Aorta (tissue), 5 donors: Measurements from ENCODE around the gene TCAP. TPM values are rescaled to one million over a fixed set of nuclear protein-coding genes. Genes with fewer than 3 reads are reported as not detected.

Experiments used
- ATAC-seq: fragments of 200-7000 bp; cut with Tn5 transposase; one replicate; pipeline ENCODE4 v1.9.1; 2022; ENCODE audit warnings: moderate library complexity; ENCODE audit not compliant: low FRiP score
- DNase-seq, 2 donors: peaks; one replicate each; pipeline ENCODE4 v3.0.0-alpha.2; 2020
- H3K27ac ChIP-seq, 2 donors: one replicate each; pipeline ENCODE4 v1.5.1; 2013; ENCODE audit warnings: low read length in 2 of 2, mild to moderate bottlenecking in 2 of 2, moderate library complexity in 2 of 2, control low read depth in 1 of 2, inconsistent platforms in 1 of 2, low read depth in 1 of 2
- H3K27me3 ChIP-seq, 2 donors: one replicate each; pipeline ENCODE4 v1.6.1; 2013; ENCODE audit warnings: control low read depth in 1 of 2, low read length in 1 of 2, mild to moderate bottlenecking in 1 of 2, moderate library complexity in 1 of 2; ENCODE audit not compliant: insufficient read depth in 2 of 2, control insufficient read depth in 1 of 2
- H3K36me3 ChIP-seq, 2 donors: one replicate each; pipeline ENCODE4 v1.6.1; 2013; ENCODE audit warnings: control low read depth in 1 of 2, low read length in 1 of 2, mild to moderate bottlenecking in 1 of 2; ENCODE audit not compliant: insufficient read depth in 2 of 2, control insufficient read depth in 1 of 2
- H3K4me1 ChIP-seq, 2 donors: one replicate each; pipeline ENCODE4 v1.6.1; 2013; ENCODE audit warnings: low read length in 2 of 2, control low read depth in 1 of 2, mild to moderate bottlenecking in 1 of 2, moderate library complexity in 1 of 2; ENCODE audit not compliant: insufficient read depth in 2 of 2, control insufficient read depth in 1 of 2
- H3K4me3 ChIP-seq, 2 donors: one replicate each; pipeline ENCODE4 v1.5.1; 2013; ENCODE audit warnings: low read length in 2 of 2, control low read depth in 1 of 2, mild to moderate bottlenecking in 1 of 2
- H3K9me3 ChIP-seq: one replicate; pipeline ENCODE4 v1.6.1; 2013; ENCODE audit warnings: mild to moderate bottlenecking, low read length; ENCODE audit not compliant: control insufficient read depth
- WGBS, 2 donors: extraction: QIAGEN DNeasy Blood & Tissue Kit; methylation state at CpG; one replicate each; pipeline ENCODE4 v1.1.7; 2013; 5-methylcytosine and 5-hydroxymethylcytosine counted together
- intact Hi-C, 2 donors: fragments of 100-400 bp; cut with DNase I; formaldehyde crosslinking; loops; one replicate each; pipeline versions ENCODE4 v1.14.2 to v1.15.0; 2022
- polyA plus RNA-seq, 2 donors: library from polyadenylated mRNA; stranded (reverse); fragments of 200-250 nt; gene quantifications; one replicate each; pipeline ENCODE4 v1.2.3, GENCODE V29; 2013
- total RNA-seq, 2 donors: library from RNA; stranded (reverse); fragmentation: NEBNext Ultra II Directional; extraction: Animal tissue kit (Norgen Biotek cat#: 25700); gene quantifications; one replicate each; pipeline ENCODE4 v1.2.1, GENCODE V29; 2021
- donor health status: healthy with polysubstance abuse.
- donor health status: Bipolar disorder and iron deficiency.
- donor health status: DM: no; HTN: no; CAD: no.
- donor health status: DM: no; HTN: no; CAD: no.
- donor health status: DM: yes; HTN: yes; CAD: no.

TCAP gene
- total and polyA plus RNA-seq, 4 donors = 1.9 to 9.3 (median 3.6) TPM

- WGBS, 2 donors = 12% methylated on average over 22 to 26 of the region's 26 CpGs
- intact Hi-C loops = loop anchor here (2.0 to 5.0 kb wide), 4 partner anchors 45 to 135 kb away; partner anchors contain the start of gene MIEN1 (in 2 of the 2)
Observed at GRCh38 chr17:39621523-39622379, 43.4 kb upstream of the TCAP start.

GRCh38 chr17:39622380-39623006, 42.7 kb upstream of the TCAP start:
- H3K27me3 ChIP-seq = no peaks in the 10 kb centered on the region
- ATAC-seq = no peak
- DNase-seq = no peak
- no peak overlapping the region for H3K27ac ChIP-seq
- 53 to 54% methylated on average over 16 of the region's 16 CpGs for WGBS, 2 donors
- H3K36me3 ChIP-seq = no peaks in the 10 kb centered on the region
- intact Hi-C loops = loop anchor here (1.0 to 5.0 kb wide), 6 partner anchors 44 to 134 kb away; partner anchors contain the start of gene MIEN1 (in 2 of the 2)
- H3K4me3 ChIP-seq = no peak overlapping the region
- no peaks in the 10 kb centered on the region for H3K9me3 ChIP-seq
- H3K4me1 ChIP-seq = no peaks in the 10 kb centered on the region

More at GRCh38 chr17:39621523-39622379, 43.4 kb upstream of the TCAP start:
- Histone ChIP-seq H3K27me3 (no peaks in the 10 kb centered on the region), H3K4me1 (no peaks in the 10 kb centered on the region), H3K4me3 (no peak overlapping the region), H3K36me3 (no peaks in the 10 kb centered on the region), H3K9me3 (no peaks in the 10 kb centered on the region), H3K27ac (no peak overlapping the region)
- peak; percentile 85 to 94 for DNase-seq
- peak; percentile 90 for ATAC-seq

- H3K4me1 ChIP-seq = no peaks in the 10 kb centered on the region
- intact Hi-C loops = loop anchor here (1.0 to 5.0 kb wide), 6 partner anchors 43 to 133 kb away; partner anchors contain the start of gene MIEN1 (in 2 of the 2)
- H3K27ac ChIP-seq = no peak overlapping the region
- H3K9me3 ChIP-seq = no peaks in the 10 kb centered on the region
- ATAC-seq = peak; percentile 84
- 0 to 3% methylated on average over 15 to 16 of the region's 16 CpGs for WGBS, 2 donors
- H3K4me3 ChIP-seq = no peak overlapping the region
- H3K36me3 ChIP-seq = no peaks in the 10 kb centered on the region
- H3K27me3 ChIP-seq = no peaks in the 10 kb centered on the region
- DNase-seq = peak; percentile 92 to 96
Observed at GRCh38 chr17:39623356-39623950, 41.7 kb upstream of the TCAP start.

GRCh38 chr17:39624313-39624712, 40.8 kb upstream of the TCAP start:
- WGBS, 2 donors = 71 to 75% methylated on average over 8 of the region's 8 CpGs
- ATAC-seq = no peak
- no peaks in the 10 kb centered on the region for H3K4me1 ChIP-seq
- intact Hi-C loops = loop anchor here (5.0 kb wide), 2 partner anchors 48 to 108 kb away; partner anchors contain the start of gene MIEN1 (in 2 of the 2)
- H3K4me3 ChIP-seq = no peak overlapping the region
- H3K36me3 ChIP-seq = no peaks in the 10 kb centered on the region
- H3K27me3 ChIP-seq = no peaks in the 10 kb centered on the region
- no peak for DNase-seq
- H3K27ac ChIP-seq = no peak overlapping the region
- no peaks in the 10 kb centered on the region for H3K9me3 ChIP-seq

- Histone ChIP-seq H3K27ac (no peak overlapping the region), H3K9me3 (no peaks in the 10 kb centered on the region), H3K36me3 (no peaks in the 10 kb centered on the region), H3K27me3 (no peaks in the 10 kb centered on the region), H3K4me3 (no peak overlapping the region), H3K4me1 (no peaks in the 10 kb centered on the region)
- no peak for DNase-seq
- intact Hi-C loops = no loop called here
- ATAC-seq = no peak
- 63 to 77% methylated on average over 4 to 5 of the region's 5 CpGs for WGBS, 2 donors
Observed at GRCh38 chr17:39625198-39625785, 39.9 kb upstream of the TCAP start.

- no peak within 1 kb of the TSS for H3K27ac ChIP-seq
- no peaks in the 10 kb centered on the region for H3K36me3 ChIP-seq
- WGBS, 2 donors = 16% methylated on average over 29 of the region's 29 CpGs
- no peaks in the 10 kb centered on the region for H3K27me3 ChIP-seq
- peak within 1 kb of the TSS in 1 of 2 donors; percentile 4 for H3K4me3 ChIP-seq
- no peaks in the 10 kb centered on the region for H3K4me1 ChIP-seq
- no peaks in the 10 kb centered on the region for H3K9me3 ChIP-seq
- DNase-seq (no peak), ATAC-seq (no peak)
- intact Hi-C loops = no loop called here
Observed at GRCh38 chr17:39626171-39627046, 38.7 kb upstream of the TCAP start, which contains the start of gene PPP1R1B. TSS of gene PPP1R1B (plus strand) at chr17:39626952. CDS start at chr17:39627393, 441 bp downstream.

GRCh38 chr17:39627047-39627711, 38.0 kb upstream of the TCAP start:
- Histone ChIP-seq H3K27me3 (no peaks in the 10 kb centered on the region), H3K4me1 (no peaks in the 10 kb centered on the region), H3K27ac (no peak overlapping the region), H3K36me3 (no peaks in the 10 kb centered on the region), H3K9me3 (no peaks in the 10 kb centered on the region), H3K4me3 (peak overlapping the region in 1 of 2 donors; percentile 4)
- intact Hi-C loops = no loop called here
- 2 to 4% methylated on average over 49 to 72 of the region's 72 CpGs for WGBS, 2 donors
- ATAC-seq = no peak
- no peak for DNase-seq
